ENCODE measurements around the gene IMMP2L. TPM values are rescaled to one million over a fixed set of nuclear protein-coding genes. Genes with fewer than 3 reads are reported as not detected.

IMMP2L gene
- total RNA-seq, 1 experiment from 2014 or later, result 8.6 TPM

DNA sequence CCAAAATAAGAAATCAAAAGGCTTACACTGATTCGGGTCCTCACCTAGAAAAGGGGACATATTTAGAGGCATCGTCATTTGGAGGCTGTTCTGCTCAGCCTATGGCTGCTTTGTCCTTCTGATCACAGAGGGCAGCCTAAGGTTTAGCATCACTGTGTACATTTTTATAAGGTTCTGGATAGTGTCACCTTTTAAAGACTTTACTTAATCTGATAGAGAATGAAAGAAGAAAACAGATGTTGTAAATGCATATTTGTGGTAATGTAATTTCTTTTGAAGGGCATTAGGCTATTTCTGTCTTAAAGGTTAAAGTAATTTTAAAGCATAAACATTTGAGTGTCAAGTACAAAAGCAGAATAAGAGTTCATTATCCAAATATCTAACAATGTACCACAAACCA, 916.7 kb downstream of the IMMP2L start:
- Histone ChIP-seq H3K9me2 (replicated peaks; ENCODE audit: low read length) (no peaks in the 10 kb centered on the region), H3K4me3 (ENCODE audit: low read length) (no peak overlapping the region), H3K79me2 (ENCODE audit: low read length) (no peaks in the 10 kb centered on the region), H3K9ac (ENCODE audit: low read length) (no peak overlapping the region), H3K4me1 (ENCODE audit: insufficient read depth, low read length) (no peaks in the 10 kb centered on the region), H3K27ac (ENCODE audit: low read length) (no peak overlapping the region), H3K27me3 (ENCODE audit: low read length) (no peaks in the 10 kb centered on the region), H3K36me3 (ENCODE audit: low read depth, low read length) (no peaks in the 10 kb centered on the region), H4K20me1 (ENCODE audit: low read length) (no peaks in the 10 kb centered on the region), H3K4me2 (ENCODE audit: low read length) (no peak overlapping the region), H3F3A (ENCODE audit: low read length, unreplicated experiment) (no peaks in the 10 kb centered on the region), H2AFZ (ENCODE audit: low read length) (no peak overlapping the region), H3K9me3 (ENCODE audit: low read length) (no peaks in the 10 kb centered on the region)
- intact Hi-C loops (cut with micrococcal nuclease), result no loop called here
- no peak for TF ChIP-seq EZH2 (IDR thresholded peaks at IDR 0.05; ENCODE audit: low read length, unreplicated experiment)
- ChIA-PET CTCF (no interaction called here), POLR2A (ENCODE audit: unreplicated experiment) (no interaction called here)
- no peak for DNase-seq
- ATAC-seq, result no peak
- BruUV-seq (replicated peaks), result no TSS peak

DNA sequence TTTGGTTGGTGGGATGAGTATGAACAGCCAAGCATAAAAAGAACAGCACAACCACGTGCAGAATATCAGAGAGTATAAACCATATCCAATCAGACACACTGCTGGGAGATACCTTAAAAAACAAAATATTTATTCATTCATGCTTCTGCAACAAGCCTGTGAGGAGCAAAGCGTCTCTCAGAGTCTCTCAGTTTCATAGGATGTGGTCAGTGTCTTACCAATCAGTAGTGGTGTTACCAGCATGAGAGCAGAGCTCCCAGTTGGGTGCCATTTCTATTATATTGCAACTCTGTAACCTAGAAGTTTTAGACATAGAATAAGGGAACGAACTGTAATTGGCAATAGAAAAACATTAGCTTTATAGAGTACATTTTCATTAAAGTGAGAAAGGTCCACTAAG, 917.2 kb downstream of the IMMP2L start:
- Histone ChIP-seq H3K79me2 (ENCODE audit: low read length) (no peaks in the 10 kb centered on the region), H3K4me3 (ENCODE audit: low read length) (no peak overlapping the region), H3K9ac (ENCODE audit: low read length) (no peak overlapping the region), H3K27ac (ENCODE audit: low read length) (no peak overlapping the region), H3K9me2 (replicated peaks; ENCODE audit: low read length) (no peaks in the 10 kb centered on the region), H3K4me2 (ENCODE audit: low read length) (no peak overlapping the region), H3F3A (ENCODE audit: low read length, unreplicated experiment) (no peaks in the 10 kb centered on the region), H3K9me3 (ENCODE audit: low read length) (no peaks in the 10 kb centered on the region), H4K20me1 (ENCODE audit: low read length) (no peaks in the 10 kb centered on the region), H3K4me1 (ENCODE audit: insufficient read depth, low read length) (no peaks in the 10 kb centered on the region), H3K36me3 (ENCODE audit: low read depth, low read length) (no peaks in the 10 kb centered on the region), H2AFZ (ENCODE audit: low read length) (no peak overlapping the region), H3K27me3 (ENCODE audit: low read length) (no peaks in the 10 kb centered on the region)
- POLR2A ChIA-PET (ENCODE audit: unreplicated experiment), result no interaction called here
- ATAC-seq, result no peak
- no TSS peak for BruUV-seq (replicated peaks)
- TF ChIP-seq, protein P1, sequence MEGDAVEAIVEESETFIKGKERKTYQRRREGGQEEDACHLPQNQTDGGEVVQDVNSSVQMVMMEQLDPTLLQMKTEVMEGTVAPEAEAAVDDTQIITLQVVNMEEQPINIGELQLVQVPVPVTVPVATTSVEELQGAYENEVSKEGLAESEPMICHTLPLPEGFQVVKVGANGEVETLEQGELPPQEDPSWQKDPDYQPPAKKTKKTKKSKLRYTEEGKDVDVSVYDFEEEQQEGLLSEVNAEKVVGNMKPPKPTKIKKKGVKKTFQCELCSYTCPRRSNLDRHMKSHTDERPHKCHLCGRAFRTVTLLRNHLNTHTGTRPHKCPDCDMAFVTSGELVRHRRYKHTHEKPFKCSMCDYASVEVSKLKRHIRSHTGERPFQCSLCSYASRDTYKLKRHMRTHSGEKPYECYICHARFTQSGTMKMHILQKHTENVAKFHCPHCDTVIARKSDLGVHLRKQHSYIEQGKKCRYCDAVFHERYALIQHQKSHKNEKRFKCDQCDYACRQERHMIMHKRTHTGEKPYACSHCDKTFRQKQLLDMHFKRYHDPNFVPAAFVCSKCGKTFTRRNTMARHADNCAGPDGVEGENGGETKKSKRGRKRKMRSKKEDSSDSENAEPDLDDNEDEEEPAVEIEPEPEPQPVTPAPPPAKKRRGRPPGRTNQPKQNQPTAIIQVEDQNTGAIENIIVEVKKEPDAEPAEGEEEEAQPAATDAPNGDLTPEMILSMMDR (conservative IDR thresholded peaks at IDR 0.05; ENCODE audit: low read depth, low read length), result no peak
- no peak for TF ChIP-seq EZH2 (IDR thresholded peaks at IDR 0.05; ENCODE audit: low read length, unreplicated experiment)
- no peak for TF ChIP-seq EZH2phosphoT487 (IDR thresholded peaks at IDR 0.05; ENCODE audit: borderline replicate concordance, low read length)
- CTCF ChIA-PET, result no interaction called here
- intact Hi-C loops (cut with micrococcal nuclease), result no loop called here
- DNase-seq, result no peak

DNA sequence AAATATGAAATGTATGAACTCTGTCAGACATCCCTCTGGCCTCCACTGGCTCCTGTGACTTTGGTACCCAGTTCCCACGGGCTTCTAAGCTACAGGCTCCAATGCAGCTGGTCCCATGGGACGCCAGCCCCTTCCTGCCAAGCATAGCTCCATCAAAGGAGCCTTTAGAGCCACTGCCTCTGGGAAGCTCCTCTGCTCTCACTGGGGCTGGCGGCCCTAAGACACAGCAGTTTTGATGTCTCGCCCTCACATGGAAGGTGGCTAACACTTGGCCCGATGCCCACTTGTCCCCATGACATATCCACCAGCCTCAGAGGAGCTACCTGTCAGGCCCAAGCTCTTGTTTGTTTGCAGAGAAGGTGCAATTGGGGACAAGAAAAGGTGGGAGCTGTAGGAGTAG, 925.0 kb downstream of the IMMP2L start:
- Histone ChIP-seq H3K4me1 (ENCODE audit: insufficient read depth, low read length) (no peaks in the 10 kb centered on the region), H3K79me2 (ENCODE audit: low read length) (no peaks in the 10 kb centered on the region), H3K27me3 (ENCODE audit: low read length) (no peaks in the 10 kb centered on the region), H3K4me3 (ENCODE audit: low read length) (no peak overlapping the region), H3K9me3 (ENCODE audit: low read length) (no peaks in the 10 kb centered on the region), H3K9me2 (replicated peaks; ENCODE audit: low read length) (no peaks in the 10 kb centered on the region), H3F3A (ENCODE audit: low read length, unreplicated experiment) (no peaks in the 10 kb centered on the region), H3K4me2 (ENCODE audit: low read length) (no peak overlapping the region), H3K27ac (ENCODE audit: low read length) (no peak overlapping the region), H4K20me1 (ENCODE audit: low read length) (no peaks in the 10 kb centered on the region), H2AFZ (ENCODE audit: low read length) (no peak overlapping the region), H3K36me3 (ENCODE audit: low read depth, low read length) (no peaks in the 10 kb centered on the region), H3K9ac (ENCODE audit: low read length) (no peak overlapping the region)
- no peak for ATAC-seq
- TF ChIP-seq EZH2phosphoT487 (IDR thresholded peaks at IDR 0.05; ENCODE audit: borderline replicate concordance, low read length), result no peak
- TF ChIP-seq, protein P1 (conservative IDR thresholded peaks at IDR 0.05; ENCODE audit: low read depth, low read length), result no peak
- intact Hi-C loops (cut with micrococcal nuclease), result no loop called here
- BruUV-seq (replicated peaks), result no TSS peak
- DNase-seq, result no peak
- CTCF ChIA-PET, result no interaction called here
- POLR2A ChIA-PET (ENCODE audit: unreplicated experiment), result no interaction called here
